H9 (cell line): ENCODE data around the gene DFFB. TPM values are rescaled to one million over a fixed set of nuclear protein-coding genes. Genes with fewer than 3 reads are reported as not detected.

Source experiments
- DNase-seq: peaks from one replicate; pipeline ENCODE4 v3.0.0-alpha.2; 2017
- H2AFZ ChIP-seq: one replicate; pipeline ENCODE4 v1.6.1; 2013; ENCODE audit warnings: mild to moderate bottlenecking, low read length, control low read depth, moderate library complexity
- H2AK5ac ChIP-seq: 2 replicates; pipeline ENCODE4 v1.6.1; 2013; ENCODE audit warnings: low read length, control low read depth, mixed read lengths; ENCODE audit not compliant: insufficient read length
- H2BK120ac ChIP-seq: one replicate; pipeline ENCODE4 v1.6.1; 2013; ENCODE audit warnings: low read depth, mild to moderate bottlenecking, low read length, control low read depth, inconsistent platforms; ENCODE audit not compliant: poor library complexity, severe bottlenecking
- H2BK12ac ChIP-seq: 2 replicates; pipeline ENCODE4 v1.6.1; 2013; ENCODE audit warnings: low read length, control low read depth, mixed read lengths, low read depth; ENCODE audit not compliant: insufficient read length
- H2BK15ac ChIP-seq: 2 replicates; pipeline ENCODE4 v1.6.1; 2013; ENCODE audit warnings: low read depth, low read length, control low read depth
- H2BK20ac ChIP-seq: one replicate; pipeline ENCODE4 v1.6.1; 2013; ENCODE audit warnings: low read depth, mild to moderate bottlenecking, low read length, control low read depth, inconsistent platforms; ENCODE audit not compliant: poor library complexity, severe bottlenecking
- H2BK5ac ChIP-seq: 2 replicates; pipeline ENCODE4 v1.6.1; 2013; ENCODE audit warnings: low read length, control low read depth, mixed read lengths; ENCODE audit not compliant: insufficient read length
- H3K14ac ChIP-seq: 2 replicates; pipeline ENCODE4 v1.6.1; 2013; ENCODE audit warnings: low read length, control low read depth; ENCODE audit not compliant: insufficient read depth
- H3K18ac ChIP-seq: 2 replicates; pipeline ENCODE4 v1.6.1; 2013; ENCODE audit warnings: low read depth, mild to moderate bottlenecking, mixed read lengths, low read length, control low read depth; ENCODE audit not compliant: insufficient read length
- H3K23ac ChIP-seq: 2 replicates; pipeline ENCODE4 v1.6.1; 2013; ENCODE audit warnings: low read length, control low read depth, mixed read lengths, low read depth; ENCODE audit not compliant: insufficient read length
- H3K23me2 ChIP-seq: 2 replicates; pipeline ENCODE4 v1.6.1; 2013; ENCODE audit warnings: low read depth, mild to moderate bottlenecking, mixed read lengths, low read length, control low read depth; ENCODE audit not compliant: insufficient read length, poor library complexity, severe bottlenecking
- H3K27ac ChIP-seq: 2 replicates; pipeline ENCODE4 v1.5.1; 2013; ENCODE audit warnings: low read length, control low read depth, mixed read lengths, low read depth; ENCODE audit not compliant: insufficient read length
- H3K27me3 ChIP-seq: 2 replicates; pipeline ENCODE4 v1.6.1; 2013; ENCODE audit warnings: low read length, control low read depth, inconsistent platforms; ENCODE audit not compliant: insufficient read depth
- H3K4ac ChIP-seq: 2 replicates; pipeline ENCODE4 v1.6.1; 2013; ENCODE audit warnings: low read depth, mild to moderate bottlenecking, control low read depth, inconsistent platforms, low read length, moderate library complexity
- H3K4me1 ChIP-seq: 2 replicates; pipeline ENCODE4 v1.6.1; 2013; ENCODE audit warnings: low read length, control low read depth, inconsistent platforms; ENCODE audit not compliant: insufficient read depth
- H3K4me2 ChIP-seq: 2 replicates; pipeline ENCODE4 v1.6.1; 2013; ENCODE audit warnings: low read length, control low read depth, mixed read lengths; ENCODE audit not compliant: insufficient read length, insufficient read depth
- H3K56ac ChIP-seq: 2 replicates; pipeline ENCODE4 v1.6.1; 2013; ENCODE audit warnings: low read depth, mild to moderate bottlenecking, mixed read lengths, low read length, control low read depth; ENCODE audit not compliant: insufficient read length
- H3K79me1 ChIP-seq: 2 replicates; pipeline ENCODE4 v1.6.1; 2013; ENCODE audit warnings: low read depth, mild to moderate bottlenecking, moderate library complexity, low read length, control low read depth, inconsistent platforms; ENCODE audit not compliant: insufficient read depth, poor library complexity, severe bottlenecking
- H3K79me2 ChIP-seq: 2 replicates; pipeline ENCODE4 v1.6.1; 2013; ENCODE audit warnings: low read length, control low read depth, inconsistent platforms; ENCODE audit not compliant: insufficient read depth
- H3K9ac ChIP-seq: 2 replicates; pipeline ENCODE4 v1.6.1; 2013; ENCODE audit warnings: low read length, control low read depth, mixed read lengths; ENCODE audit not compliant: insufficient read length; ENCODE audit errors: extremely low read depth
- H3K9me3 ChIP-seq: one replicate; pipeline ENCODE4 v1.6.1; 2013; ENCODE audit warnings: low read depth, low read length, inconsistent platforms; ENCODE audit not compliant: control insufficient read depth
- H3T11ph ChIP-seq: one replicate; pipeline ENCODE4 v1.6.1; 2013; ENCODE audit warnings: mild to moderate bottlenecking, low read length, control low read depth, inconsistent platforms
- H4K20me1 ChIP-seq: one replicate; pipeline ENCODE4 v1.6.1; 2013; ENCODE audit not compliant: control insufficient read depth, insufficient read length, insufficient read depth
- H4K5ac ChIP-seq: 2 replicates; pipeline ENCODE4 v1.6.1; 2013; ENCODE audit warnings: low read depth, mild to moderate bottlenecking, mixed read lengths, low read length, control low read depth; ENCODE audit not compliant: insufficient read length
- H4K8ac ChIP-seq: replicated peaks from 2 replicates; pipeline ENCODE4 v1.6.1; 2013; ENCODE audit warnings: low read length, control low read depth, mixed read lengths, low read depth; ENCODE audit not compliant: insufficient read length
- H4K91ac ChIP-seq: 2 replicates; pipeline ENCODE4 v1.6.1; 2013; ENCODE audit warnings: low read depth, mild to moderate bottlenecking, moderate library complexity, mixed read lengths, low read length, control low read depth; ENCODE audit not compliant: insufficient read length
- H3K27ac Mint-ChIP-seq, 3 experiments: 2 replicates in 2 of 3; 3 replicates in 1 of 3; pipeline ENCODE4 v1.8.0; 2020 to 2021; ENCODE audit warnings: mixed read lengths in 3 of 3, mild to moderate bottlenecking in 1 of 3, moderate library complexity in 1 of 3
- H3K27me3 Mint-ChIP-seq: 2 replicates; pipeline ENCODE4 v1.8.0; 2021; ENCODE audit warnings: low read depth, mild to moderate bottlenecking, moderate library complexity, mixed read lengths
- H3K36me3 Mint-ChIP-seq, 3 experiments: 2 replicates in 2 of 3; 3 replicates in 1 of 3; pipeline ENCODE4 v1.8.0; 2020 to 2021; ENCODE audit warnings: low read depth in 3 of 3, mixed read lengths in 3 of 3; ENCODE audit not compliant: insufficient read depth in 1 of 3
- H3K4me1 Mint-ChIP-seq, 2 experiments: 2 replicates each; pipeline ENCODE4 v1.8.0; 2020; ENCODE audit warnings: mixed read lengths in 2 of 2
- H3K4me3 Mint-ChIP-seq, 2 experiments: 2 replicates in 1 of 2; 3 replicates in 1 of 2; pipeline ENCODE4 v1.8.0; 2020 to 2021; ENCODE audit warnings: mild to moderate bottlenecking in 2 of 2, mixed read lengths in 2 of 2, moderate library complexity in 1 of 2
- H3K9me3 Mint-ChIP-seq, 2 experiments: 2 replicates in 1 of 2; 3 replicates in 1 of 2; pipeline ENCODE4 v1.8.0; 2020; ENCODE audit warnings: mild to moderate bottlenecking in 2 of 2, mixed read lengths in 2 of 2, moderate library complexity in 1 of 2
- WGBS: extraction: QIAGEN DNeasy Blood & Tissue Kit; methylation state at CpG from one replicate; pipeline ENCODE4 v1.1.7; 2013; ENCODE audit warnings: missing lambda C conversion rate, low lambda C conversion rate, mixed read lengths; ENCODE audit not compliant: insufficient read length; ENCODE audit errors: extremely low coverage; 5-methylcytosine and 5-hydroxymethylcytosine counted together
- total RNA-seq: library from RNA; stranded (reverse); gene quantifications from 2 replicates; pipeline ENCODE4 v1.2.1, GENCODE V29; 2021
- TF ChIP-seq, protein P1 (sequence below): fragments of 200-600 bp; sonication (generic); conservative IDR thresholded peaks from 3 replicates; pipeline ENCODE4 v1.8.0; 2021; ENCODE audit warnings: antibody characterized with exemption, mild to moderate bottlenecking

Gene DFFB
- total RNA-seq, 1 experiment from 2014 or later = 9.7 TPM

GRCh38 chr1:3858231-3858981 lies 1.1 kb downstream of the DFFB start:
- Histone ChIP-seq H3K18ac (no peak overlapping the region), H3K27ac (no peak overlapping the region), H4K5ac (no peak overlapping the region), H3K4ac (no peak overlapping the region), H3K9ac (no peak overlapping the region), H3K23ac (no peak overlapping the region), H3K23me2 (peaks cover 8% of the 10 kb centered on the region), H4K20me1 (no peaks in the 10 kb centered on the region), H2BK15ac (no peak overlapping the region), H3K79me1 (no peaks in the 10 kb centered on the region), H4K91ac (no peak overlapping the region), H3K14ac (no peak overlapping the region), H2BK12ac (no peak overlapping the region), H3K27me3 (no peaks in the 10 kb centered on the region), H4K8ac (no peak overlapping the region), H3T11ph (no peak overlapping the region), H2BK20ac (no peak overlapping the region), H2AK5ac (no peak overlapping the region), H3K9me3 (no peaks in the 10 kb centered on the region), H3K79me2 (0 out of 2 replicates have a peak, but pooled peaks cover 2% of the 10 kb centered on the region), H3K56ac (no peak overlapping the region), H2AFZ (no peak overlapping the region), H2BK120ac (no peak overlapping the region), H3K4me2 (peak overlapping the region; percentile 50), H3K4me1 (no peaks in the 10 kb centered on the region), H2BK5ac (no peak overlapping the region)
- Mint-ChIP-seq H3K36me3 (no peaks in the 10 kb centered on the region; a peak in 1 of 7 replicates), H3K4me1 (peaks cover 20 to 25% of the 10 kb centered on the region in 2 experiments), H3K27me3 (peaks cover 2% of the 10 kb centered on the region; the same call in 1 of the 2 replicates), H3K27ac (no peak overlapping the region), H3K9me3 (no peaks in the 10 kb centered on the region), H3K4me3 (peak overlapping the region; percentile 91 to 95)
- TF ChIP-seq, protein P1, sequence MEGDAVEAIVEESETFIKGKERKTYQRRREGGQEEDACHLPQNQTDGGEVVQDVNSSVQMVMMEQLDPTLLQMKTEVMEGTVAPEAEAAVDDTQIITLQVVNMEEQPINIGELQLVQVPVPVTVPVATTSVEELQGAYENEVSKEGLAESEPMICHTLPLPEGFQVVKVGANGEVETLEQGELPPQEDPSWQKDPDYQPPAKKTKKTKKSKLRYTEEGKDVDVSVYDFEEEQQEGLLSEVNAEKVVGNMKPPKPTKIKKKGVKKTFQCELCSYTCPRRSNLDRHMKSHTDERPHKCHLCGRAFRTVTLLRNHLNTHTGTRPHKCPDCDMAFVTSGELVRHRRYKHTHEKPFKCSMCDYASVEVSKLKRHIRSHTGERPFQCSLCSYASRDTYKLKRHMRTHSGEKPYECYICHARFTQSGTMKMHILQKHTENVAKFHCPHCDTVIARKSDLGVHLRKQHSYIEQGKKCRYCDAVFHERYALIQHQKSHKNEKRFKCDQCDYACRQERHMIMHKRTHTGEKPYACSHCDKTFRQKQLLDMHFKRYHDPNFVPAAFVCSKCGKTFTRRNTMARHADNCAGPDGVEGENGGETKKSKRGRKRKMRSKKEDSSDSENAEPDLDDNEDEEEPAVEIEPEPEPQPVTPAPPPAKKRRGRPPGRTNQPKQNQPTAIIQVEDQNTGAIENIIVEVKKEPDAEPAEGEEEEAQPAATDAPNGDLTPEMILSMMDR = 0 out of 3 replicates have a peak, but pooled peaks have one; percentile 15
- no CpG with 5 or more reads among the region's 34 CpGs for WGBS
- DNase-seq = no peak
